ENCODE data around the gene GAPDHS.

GRCh38 chr19:35524181-35524837, 8.9 kb upstream of the GAPDHS start:
- no peak for TF ChIP-seq CTCF (IDR thresholded peaks at IDR 0.05 in 4 of 5, conservative IDR thresholded peaks at IDR 0.05 in 1 of 5)
- no peak for TF ChIP-seq POLR2A (IDR thresholded peaks at IDR 0.05)
